ENCODE measurements around the gene KLHL12.
"Not testable (repeated sequence)": the region's sequence is repeated elsewhere in the genome, so short reads cannot be mapped to it uniquely, and the experiment has no call there.

KLHL12 gene

GRCh38 chr1:202952099-202952498, 25.1 kb upstream of the KLHL12 start:
- in situ Hi-C loops (cut with MboI; ENCODE audit: low sequenced_read_pairs), result no loop called here

GRCh38 chr1:202951437-202951836, 24.4 kb upstream of the KLHL12 start:
- in situ Hi-C loops (cut with MboI; ENCODE audit: low sequenced_read_pairs), result no loop called here

GRCh38 chr1:202945483-202945882, 18.4 kb upstream of the KLHL12 start:
- in situ Hi-C loops (cut with MboI; ENCODE audit: low sequenced_read_pairs), result no loop called here

GRCh38 chr1:202944438-202944921, 17.4 kb upstream of the KLHL12 start:
- in situ Hi-C loops (cut with MboI; ENCODE audit: low sequenced_read_pairs), result no loop called here

- in situ Hi-C loops (cut with MboI; ENCODE audit: low sequenced_read_pairs), result no loop called here
Measured at GRCh38 chr1:202942426-202942825, 15.4 kb upstream of the KLHL12 start.

- in situ Hi-C loops (cut with MboI; ENCODE audit: low sequenced_read_pairs), result no loop called here
Measured at GRCh38 chr1:202941372-202941771, 14.3 kb upstream of the KLHL12 start.

GRCh38 chr1:202940561-202940960, 13.5 kb upstream of the KLHL12 start:
- in situ Hi-C loops (cut with MboI; ENCODE audit: low sequenced_read_pairs), result no loop called here

GRCh38 chr1:202938287-202938925, 11.4 kb upstream of the KLHL12 start:
- in situ Hi-C loops (cut with MboI; ENCODE audit: low sequenced_read_pairs), result no loop called here

- in situ Hi-C loops (cut with MboI; ENCODE audit: low sequenced_read_pairs), result not testable (repeated sequence)
Measured at GRCh38 chr1:202936409-202936808, 9.4 kb upstream of the KLHL12 start.

GRCh38 chr1:202935844-202936243, 8.8 kb upstream of the KLHL12 start:
- in situ Hi-C loops (cut with MboI; ENCODE audit: low sequenced_read_pairs), result no loop called here

GRCh38 chr1:202934755-202935154, 7.7 kb upstream of the KLHL12 start:
- in situ Hi-C loops (cut with MboI; ENCODE audit: low sequenced_read_pairs), result no loop called here

- in situ Hi-C loops (cut with MboI; ENCODE audit: low sequenced_read_pairs), result no loop called here
Measured at GRCh38 chr1:202932476-202932875, 5.4 kb upstream of the KLHL12 start.

- in situ Hi-C loops (cut with MboI; ENCODE audit: low sequenced_read_pairs), result no loop called here
Measured at GRCh38 chr1:202923533-202923932, 3.5 kb downstream of the KLHL12 start.

GRCh38 chr1:202919615-202920014, 7.4 kb downstream of the KLHL12 start:
- in situ Hi-C loops (cut with MboI; ENCODE audit: low sequenced_read_pairs), result no loop called here

- in situ Hi-C loops (cut with MboI; ENCODE audit: low sequenced_read_pairs), result no loop called here
Measured at GRCh38 chr1:202915146-202915545, 11.9 kb downstream of the KLHL12 start.

- in situ Hi-C loops (cut with MboI; ENCODE audit: low sequenced_read_pairs), result not testable (repeated sequence)
Measured at GRCh38 chr1:202912476-202912875, 14.6 kb downstream of the KLHL12 start.

- in situ Hi-C loops (cut with MboI; ENCODE audit: low sequenced_read_pairs), result no loop called here
Measured at GRCh38 chr1:202909494-202909893, 17.5 kb downstream of the KLHL12 start.

- in situ Hi-C loops (cut with MboI; ENCODE audit: low sequenced_read_pairs), result no loop called here
Measured at GRCh38 chr1:202908998-202909397, 18.0 kb downstream of the KLHL12 start.

GRCh38 chr1:202905331-202905730, 21.7 kb downstream of the KLHL12 start:
- in situ Hi-C loops (cut with MboI; ENCODE audit: low sequenced_read_pairs), result no loop called here

GRCh38 chr1:202903808-202904207, 23.2 kb downstream of the KLHL12 start:
- in situ Hi-C loops (cut with MboI; ENCODE audit: low sequenced_read_pairs), result not testable (repeated sequence)

- in situ Hi-C loops (cut with MboI; ENCODE audit: low sequenced_read_pairs), result no loop called here
Measured at GRCh38 chr1:202901555-202901954, 25.5 kb downstream of the KLHL12 start.

- in situ Hi-C loops (cut with MboI; ENCODE audit: low sequenced_read_pairs), result no loop called here
Measured at GRCh38 chr1:202892501-202892900, 34.5 kb downstream of the KLHL12 start.

GRCh38 chr1:202890392-202890791, 36.6 kb downstream of the KLHL12 start:
- in situ Hi-C loops (cut with MboI; ENCODE audit: low sequenced_read_pairs), result no loop called here
